Thyroid gland (tissue), 4 donors: Measurements from ENCODE around the gene DNAH3. TPM values are rescaled to one million over a fixed set of nuclear protein-coding genes. Genes with fewer than 3 reads are reported as not detected.
"Not testable (repeated sequence)": the region's sequence is repeated elsewhere in the genome, so short reads cannot be mapped to it uniquely, and the experiment has no call there.

Experiments used
- DNase-seq, 2 donors: peaks; one replicate each; pipeline ENCODE4 v3.0.0-alpha.2; 2019
- H3K27ac ChIP-seq, 3 donors: fragments of 200-600 bp; sonication (generic); 1 replicate in 2 of 3; 2 replicates in 1 of 3; pipeline ENCODE4 v1.5.1; 2016 to 2019; ENCODE audit warnings: mild to moderate bottlenecking in 1 of 3, moderate library complexity in 1 of 3
- H3K27me3 ChIP-seq: fragments of 200-600 bp; sonication (generic); one replicate; pipeline ENCODE4 v1.5.1; 2019
- H3K36me3 ChIP-seq, 2 donors: fragments of 200-600 bp; sonication (generic); one replicate each; pipeline ENCODE4 v1.5.1; 2016 to 2019
- H3K4me1 ChIP-seq, 2 donors: fragments of 200-600 bp; sonication (generic); one replicate each; pipeline ENCODE4 v1.5.1; 2017 to 2019
- H3K4me3 ChIP-seq, 3 donors: fragments of 200-600 bp; sonication (generic); replicated peaks in 1 of 3; 1 replicate in 2 of 3; 2 replicates in 1 of 3; pipeline ENCODE4 v1.5.1; 2016; ENCODE audit warnings: mild to moderate bottlenecking in 1 of 3
- H3K9me3 ChIP-seq: fragments of 200-600 bp; sonication (generic); one replicate; pipeline ENCODE4 v1.5.1; 2017
- CTCF ChIP-seq, 6 experiments: fragments of 200-600 bp in 3 of 6; fragments of 450-650 bp in 3 of 6; sonication (generic) in 3 of 6; IDR thresholded peaks; one replicate each; pipeline ENCODE4 v1.5.1; 2016 to 2019; ENCODE audit warnings: antibody characterized with exemption in 6 of 6, mild to moderate bottlenecking in 2 of 6, inconsistent platforms in 1 of 6, moderate library complexity in 1 of 6
- POLR2A ChIP-seq, 2 donors: fragments of 450-650 bp; IDR thresholded peaks; one replicate each; pipeline ENCODE4 v1.6.1; 2017; ENCODE audit warnings: antibody characterized with exemption in 2 of 2, mild to moderate bottlenecking in 2 of 2, moderate library complexity in 1 of 2
- WGBS, 2 donors: methylation state at CpG; one replicate each; pipeline ENCODE4 v1.1.5; 2017; 5-methylcytosine and 5-hydroxymethylcytosine counted together
- intact Hi-C: fragments of 100-400 bp; cut with DNase I; formaldehyde crosslinking; loops from one replicate; pipeline ENCODE4 v1.15.1; 2023
- total RNA-seq, 4 donors: library from RNA; depleted of rRNA; stranded (reverse); fragments of >200 nt; gene quantifications; one replicate each; pipeline ENCODE4 v1.2.3, GENCODE V29; 2016

Gene DNAH3
- total RNA-seq, 4 donors from 2014 or later, result 0.15 TPM; not detected in 3

GRCh38 chr16:20987049-20987448, 163.6 kb downstream of the DNAH3 start:
- H3K4me3 ChIP-seq, result no peak overlapping the region
- no peak for DNase-seq
- no peak overlapping the region for H3K27ac ChIP-seq
- no peaks in the 10 kb centered on the region for H3K9me3 ChIP-seq
- intact Hi-C loops, result no loop called here
- TF ChIP-seq CTCF (IDR thresholded peaks at IDR 0.05) (no peak), POLR2A (IDR thresholded peaks at IDR 0.05) (no peak)
- no peaks in the 10 kb centered on the region for H3K27me3 ChIP-seq
- H3K36me3 ChIP-seq, result no peaks in the 10 kb centered on the region
- 83 to 84% methylated on average over 5 of the region's 5 CpGs for WGBS, 2 donors
- H3K4me1 ChIP-seq, result no peaks in the 10 kb centered on the region

GRCh38 chr16:20984019-20984418, 166.6 kb downstream of the DNAH3 start:
- Histone ChIP-seq H3K27ac (no peak overlapping the region), H3K27me3 (no peaks in the 10 kb centered on the region), H3K36me3 (no peaks in the 10 kb centered on the region), H3K4me1 (no peaks in the 10 kb centered on the region), H3K4me3 (no peak overlapping the region), H3K9me3 (no peaks in the 10 kb centered on the region)
- DNase-seq, result no peak
- TF ChIP-seq CTCF (IDR thresholded peaks at IDR 0.05) (no peak), POLR2A (IDR thresholded peaks at IDR 0.05) (no peak)
- intact Hi-C loops, result no loop called here
- WGBS, 2 donors, result 84 to 94% methylated on average over 6 of the region's 6 CpGs

- no peak for DNase-seq
- no peak overlapping the region for H3K4me3 ChIP-seq
- H3K27ac ChIP-seq, result no peak overlapping the region
- intact Hi-C loops, result no loop called here
- WGBS, 2 donors, result 74 to 79% methylated on average over 4 of the region's 4 CpGs
- TF ChIP-seq CTCF (IDR thresholded peaks at IDR 0.05), result no peak
- no peak for TF ChIP-seq POLR2A (IDR thresholded peaks at IDR 0.05)
- no peaks in the 10 kb centered on the region for H3K36me3 ChIP-seq
- H3K27me3 ChIP-seq, result no peaks in the 10 kb centered on the region
- no peaks in the 10 kb centered on the region for H3K9me3 ChIP-seq
- H3K4me1 ChIP-seq, result no peaks in the 10 kb centered on the region
Observed at GRCh38 chr16:20976576-20976975, 174.1 kb downstream of the DNAH3 start.

- H3K27ac ChIP-seq, H3K27me3 ChIP-seq, DNase-seq, H3K9me3 ChIP-seq, H3K4me1 ChIP-seq, H3K36me3 ChIP-seq, intact Hi-C loops, H3K4me3 ChIP-seq: not testable (repeated sequence)
- WGBS, 2 donors, result 90 to 95% methylated on average over 4 of the region's 4 CpGs
Observed at GRCh38 chr16:20973201-20973600, 177.4 kb downstream of the DNAH3 start.

GRCh38 chr16:20971401-20971800, 179.2 kb downstream of the DNAH3 start:
- DNase-seq, result no peak
- no peak overlapping the region for H3K27ac ChIP-seq
- H3K27me3 ChIP-seq, result no peaks in the 10 kb centered on the region
- no peak overlapping the region for H3K4me3 ChIP-seq
- intact Hi-C loops, result no loop called here
- H3K36me3 ChIP-seq, result no peaks in the 10 kb centered on the region
- H3K9me3 ChIP-seq, result no peaks in the 10 kb centered on the region
- no peaks in the 10 kb centered on the region for H3K4me1 ChIP-seq
- 72 to 92% methylated on average over 7 to 8 of the region's 8 CpGs for WGBS, 2 donors
- TF ChIP-seq POLR2A (IDR thresholded peaks at IDR 0.05), result no peak
- TF ChIP-seq CTCF (IDR thresholded peaks at IDR 0.05), result no peak

- no peak for TF ChIP-seq CTCF (IDR thresholded peaks at IDR 0.05)
- no peak for TF ChIP-seq POLR2A (IDR thresholded peaks at IDR 0.05)
- no peak for DNase-seq
Observed at GRCh38 chr16:20969386-20969785, 181.3 kb downstream of the DNAH3 start.

More at GRCh38 chr16:20969386-20969785, 181.3 kb downstream of the DNAH3 start:
- no peak overlapping the region for H3K4me3 ChIP-seq
- H3K36me3 ChIP-seq, result no peaks in the 10 kb centered on the region
- 69 to 76% methylated on average over 5 of the region's 5 CpGs for WGBS, 2 donors
- H3K27ac ChIP-seq, result no peak overlapping the region
- no peaks in the 10 kb centered on the region for H3K4me1 ChIP-seq
- intact Hi-C loops, result no loop called here
- H3K27me3 ChIP-seq, result no peaks in the 10 kb centered on the region
- H3K9me3 ChIP-seq, result no peaks in the 10 kb centered on the region
